Measurements from ENCODE around the gene TMC4.

The TMC4 gene

DNA sequence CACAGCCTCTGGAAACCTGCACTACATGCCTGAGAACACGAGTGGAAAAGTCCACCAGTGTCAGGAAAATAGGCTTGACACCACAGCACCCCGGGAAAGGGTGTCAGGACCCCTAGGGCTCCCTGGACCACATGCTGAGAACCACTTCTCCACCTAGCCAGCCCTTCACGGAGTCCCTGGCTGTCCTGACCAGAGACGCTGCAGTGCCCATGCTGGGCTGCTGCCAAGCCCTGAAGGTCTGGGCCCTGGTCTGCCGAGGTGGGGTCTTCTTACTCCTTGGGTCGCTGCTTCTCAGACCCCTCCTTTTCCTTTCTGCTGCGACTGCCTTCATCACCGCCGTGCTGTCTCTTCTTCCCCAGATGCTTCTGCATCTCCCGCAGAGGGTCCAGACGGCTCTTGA is 16.5 kb downstream of the TMC4 start:
- Histone ChIP-seq H3K36me3 (ENCODE audit: insufficient read depth, low read length) (peaks cover 70% of the 10 kb centered on the region), H4K20me1 (ENCODE audit: insufficient read depth, low read length) (peaks cover 58% of the 10 kb centered on the region), H3K4me3 (ENCODE audit: low read depth in 1 of 2, low read length in 2 of 2) (no peak overlapping the region), H3K4me1 (ENCODE audit: insufficient read depth, low read length) (peaks cover 41% of the 10 kb centered on the region), H2AFZ (ENCODE audit: low read depth, low read length) (no peak overlapping the region), H3K9ac (ENCODE audit: low read depth, low read length) (no peak overlapping the region), H3K27ac (ENCODE audit: low read length) (no peak overlapping the region), H3K79me2 (ENCODE audit: insufficient read depth, low read length) (peaks cover 42% of the 10 kb centered on the region), H3K27me3 (ENCODE audit: insufficient read depth, low read length, poor library complexity) (no peaks in the 10 kb centered on the region), H3K9me3 (ENCODE audit: insufficient read depth, low read length, severe bottlenecking) (no peaks in the 10 kb centered on the region), H3K4me2 (ENCODE audit: insufficient read depth, low read length) (no peak overlapping the region)
- no peak for DNase-seq
- ATAC-seq (ENCODE audit: insufficient read depth, low read depth) = no peak
- TF ChIP-seq CTCF (IDR thresholded peaks at IDR 0.05; ENCODE audit: borderline replicate concordance, extremely low read depth, low read length, poor library complexity, severe bottlenecking) (no peak), EZH2 (IDR thresholded peaks at IDR 0.05; ENCODE audit: borderline replicate concordance, low read depth, low read length, severe bottlenecking) (no peak)

GRCh38 chr19:54155694-54156093 is 17.3 kb downstream of the TMC4 start:
- ATAC-seq (ENCODE audit: insufficient read depth, low read depth) = no peak

DNA sequence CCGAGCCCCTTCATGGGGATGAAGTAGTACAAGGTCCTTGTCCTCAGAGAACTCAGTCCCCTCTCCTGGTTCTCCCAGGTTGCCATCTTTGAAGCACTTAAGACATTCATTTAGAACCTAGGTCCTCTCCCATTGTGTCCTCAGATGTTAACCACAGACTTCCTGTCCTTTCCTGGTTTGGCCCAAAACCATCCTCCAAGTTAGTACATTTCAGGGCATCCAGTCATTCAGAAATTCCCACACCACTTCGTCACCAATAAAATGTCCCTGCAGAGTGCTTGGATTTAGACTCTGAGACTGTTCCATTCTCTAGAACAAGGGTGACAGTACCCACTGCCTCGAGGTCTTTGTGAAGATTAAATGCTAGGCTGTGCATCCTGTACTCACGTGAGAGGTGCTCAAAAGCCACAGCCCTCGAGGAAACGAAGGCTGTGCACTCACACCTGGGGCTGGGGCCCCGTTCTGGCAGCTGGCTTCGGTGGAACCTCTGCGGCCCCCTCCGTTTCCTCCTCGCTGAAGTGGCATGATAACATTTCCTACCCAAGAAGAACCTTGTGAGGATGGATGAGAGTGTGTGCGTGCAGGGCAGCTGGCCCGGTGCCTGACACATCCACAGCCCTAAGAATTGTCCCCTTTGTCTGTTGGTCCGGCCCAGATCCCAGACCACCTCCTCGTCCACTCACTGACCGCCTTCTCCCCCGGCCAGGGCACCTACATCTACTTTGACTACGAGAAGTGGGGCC is 18.2 kb downstream of the TMC4 start:
- Histone ChIP-seq H3K36me3 (ENCODE audit: insufficient read depth, low read length) (peaks cover 85% of the 10 kb centered on the region), H4K20me1 (ENCODE audit: insufficient read depth, low read length) (peaks cover 58% of the 10 kb centered on the region), H2AFZ (ENCODE audit: low read depth, low read length) (no peak overlapping the region), H3K27ac (ENCODE audit: low read length) (no peak overlapping the region), H3K4me3 (ENCODE audit: low read depth in 1 of 2, low read length in 2 of 2) (no peak overlapping the region), H3K9ac (ENCODE audit: low read depth, low read length) (no peak overlapping the region), H3K4me1 (ENCODE audit: insufficient read depth, low read length) (peaks cover 26% of the 10 kb centered on the region), H3K79me2 (ENCODE audit: insufficient read depth, low read length) (peaks cover 29% of the 10 kb centered on the region), H3K4me2 (ENCODE audit: insufficient read depth, low read length) (no peak overlapping the region), H3K27me3 (ENCODE audit: insufficient read depth, low read length, poor library complexity) (no peaks in the 10 kb centered on the region), H3K9me3 (ENCODE audit: insufficient read depth, low read length, severe bottlenecking) (no peaks in the 10 kb centered on the region)
- ATAC-seq (ENCODE audit: insufficient read depth, low read depth) (no peak), DNase-seq (peak; percentile 30)
- TF ChIP-seq CTCF (IDR thresholded peaks at IDR 0.05; ENCODE audit: borderline replicate concordance, extremely low read depth, low read length, poor library complexity, severe bottlenecking) (no peak), EZH2 (IDR thresholded peaks at IDR 0.05; ENCODE audit: borderline replicate concordance, low read depth, low read length, severe bottlenecking) (no peak)

More at GRCh38 chr19:54155694-54156093, 17.3 kb downstream of the TMC4 start:
- H3K4me3 ChIP-seq (ENCODE audit: low read depth in 1 of 2, low read length in 2 of 2) = no peak overlapping the region
- no peaks in the 10 kb centered on the region for H3K9me3 ChIP-seq (ENCODE audit: insufficient read depth, low read length, severe bottlenecking)
- H3K79me2 ChIP-seq (ENCODE audit: insufficient read depth, low read length) = peaks cover 36% of the 10 kb centered on the region
- TF ChIP-seq EZH2 (IDR thresholded peaks at IDR 0.05; ENCODE audit: borderline replicate concordance, low read depth, low read length, severe bottlenecking) (no peak), CTCF (IDR thresholded peaks at IDR 0.05; ENCODE audit: borderline replicate concordance, extremely low read depth, low read length, poor library complexity, severe bottlenecking) (no peak)
- H3K27ac ChIP-seq (ENCODE audit: low read length) = no peak overlapping the region
- no peak overlapping the region for H3K4me2 ChIP-seq (ENCODE audit: insufficient read depth, low read length)
- no peak for DNase-seq
- peaks cover 77% of the 10 kb centered on the region for H3K36me3 ChIP-seq (ENCODE audit: insufficient read depth, low read length)
- H4K20me1 ChIP-seq (ENCODE audit: insufficient read depth, low read length) = peaks cover 58% of the 10 kb centered on the region
- no peak overlapping the region for H3K9ac ChIP-seq (ENCODE audit: low read depth, low read length)
- H3K4me1 ChIP-seq (ENCODE audit: insufficient read depth, low read length) = peaks cover 33% of the 10 kb centered on the region
- H2AFZ ChIP-seq (ENCODE audit: low read depth, low read length) = no peak overlapping the region
- no peaks in the 10 kb centered on the region for H3K27me3 ChIP-seq (ENCODE audit: insufficient read depth, low read length, poor library complexity)
